OCI-LY7 (cell line): Measurements from ENCODE around the gene IPO13.

ENCODE experiments used
- CTCF ChIP-seq: fragments of 200-600 bp; sonication (generic); conservative IDR thresholded peaks from 2 replicates; pipeline ENCODE4 v1.5.1; 2014; ENCODE audit warnings: mild to moderate bottlenecking, antibody characterized with exemption, low read length, moderate library complexity, mixed read lengths
- EZH2phosphoT487 ChIP-seq: fragments of 200-600 bp; sonication (generic); IDR thresholded peaks from 2 replicates; pipeline ENCODE4 v1.6.1; 2018; ENCODE audit warnings: low read depth, borderline replicate concordance, mild to moderate bottlenecking, mixed run types, antibody characterized with exemption, low read length, moderate library complexity, mixed read lengths

GRCh38 chr1:43938892-43939587 lies 7.7 kb upstream of the IPO13 start:
- no peak for TF ChIP-seq CTCF
- TF ChIP-seq EZH2phosphoT487 = no peak
